Measurements from ENCODE around the gene CD44.

The CD44 gene

DNA sequence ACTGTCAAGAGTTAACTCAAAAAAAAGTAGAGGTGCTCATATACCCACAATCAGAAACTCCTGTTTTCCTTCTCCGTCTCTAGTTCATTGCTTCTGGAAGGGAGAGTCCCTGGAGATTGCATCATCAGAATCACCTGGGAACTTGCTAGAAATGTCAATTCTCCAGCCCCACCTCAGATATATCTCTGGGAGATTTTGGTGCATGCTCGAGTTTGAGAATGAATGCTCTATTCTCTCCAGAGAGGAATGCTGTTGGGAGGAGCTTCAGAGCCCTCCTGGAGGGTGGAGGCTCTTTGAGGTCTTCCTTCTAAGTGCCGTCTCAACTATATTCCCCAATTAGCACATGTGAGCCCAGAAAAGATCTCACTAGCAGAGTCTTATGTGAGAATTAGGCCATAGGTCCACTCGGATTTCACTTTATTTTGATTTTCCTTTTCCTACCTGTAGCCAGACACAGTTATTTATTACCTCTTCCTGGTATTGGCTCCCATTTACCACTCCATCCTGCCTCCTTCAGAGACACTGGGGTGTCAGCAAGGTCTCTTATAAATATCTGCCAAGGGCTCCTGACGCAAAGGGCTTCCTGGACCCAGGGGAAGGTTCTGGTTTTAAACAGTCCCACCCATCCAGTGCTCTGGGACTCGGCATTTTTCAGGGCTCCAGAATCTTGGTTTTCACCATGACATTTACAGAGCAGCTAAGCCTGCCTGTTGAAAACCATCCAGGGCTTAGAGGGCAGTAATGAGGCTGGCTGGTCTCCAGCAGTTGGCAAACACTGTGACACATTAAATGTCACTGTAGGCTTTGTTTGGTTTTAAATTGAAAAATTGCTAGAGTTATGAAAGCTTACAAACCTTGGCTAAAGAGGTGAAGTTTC is 136.2 kb downstream of the CD44 start:
- no peaks in the 10 kb centered on the region for H3K27me3 ChIP-seq (ENCODE audit: control insufficient read depth, insufficient read depth, low read length)
- H3K4me1 ChIP-seq (ENCODE audit: control insufficient read depth, insufficient read depth, low read length), result no peaks in the 10 kb centered on the region
- no peaks in the 10 kb centered on the region for H3K36me3 ChIP-seq (ENCODE audit: control insufficient read depth, insufficient read depth, low read length)
- H3K4me3 ChIP-seq (ENCODE audit: low read length), result no peak overlapping the region
- WGBS (ENCODE audit: insufficient coverage, insufficient read length), result no CpG with 5 or more reads among the region's 6 CpGs
- no peaks in the 10 kb centered on the region for H3K9me3 ChIP-seq (ENCODE audit: control insufficient read depth, insufficient read depth, low read length)
- no peak overlapping the region for H3K27ac ChIP-seq (ENCODE audit: low read length)
- DNase-seq (ENCODE audit: low read depth, low spot score), result no peak

DNA sequence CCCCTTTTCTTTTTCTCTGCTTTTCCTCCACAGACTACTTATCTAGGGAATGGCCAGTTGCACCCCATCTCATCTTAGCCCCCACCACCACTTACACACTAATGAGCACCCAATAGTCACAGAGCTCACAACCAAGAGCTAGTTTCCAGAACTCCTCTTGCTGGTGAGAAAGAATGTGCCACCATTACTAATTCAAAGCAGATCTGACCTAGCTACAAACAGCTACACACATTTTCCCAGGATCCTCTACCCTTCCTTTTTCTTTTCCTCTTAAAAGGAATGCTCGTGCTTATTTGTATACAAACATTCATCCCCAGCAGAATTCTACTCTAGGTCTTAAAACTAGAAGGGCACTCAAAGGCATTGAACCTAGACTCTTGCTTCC is 136.8 kb downstream of the CD44 start:
- no peak overlapping the region for H3K27ac ChIP-seq (ENCODE audit: low read length)
- no peak for DNase-seq (ENCODE audit: low read depth, low spot score)
- no peaks in the 10 kb centered on the region for H3K9me3 ChIP-seq (ENCODE audit: control insufficient read depth, insufficient read depth, low read length)
- no peaks in the 10 kb centered on the region for H3K36me3 ChIP-seq (ENCODE audit: control insufficient read depth, insufficient read depth, low read length)
- WGBS (ENCODE audit: insufficient coverage, insufficient read length), result no CpG with 5 or more reads among the region's 1 CpG
- no peak overlapping the region for H3K4me3 ChIP-seq (ENCODE audit: low read length)
- H3K27me3 ChIP-seq (ENCODE audit: control insufficient read depth, insufficient read depth, low read length), result no peaks in the 10 kb centered on the region
- H3K4me1 ChIP-seq (ENCODE audit: control insufficient read depth, insufficient read depth, low read length), result no peaks in the 10 kb centered on the region

GRCh38 chr11:35276396-35277145 is 137.6 kb downstream of the CD44 start:
- no CpG with 5 or more reads among the region's 2 CpGs for WGBS (ENCODE audit: insufficient coverage, insufficient read length)
- no peaks in the 10 kb centered on the region for H3K9me3 ChIP-seq (ENCODE audit: control insufficient read depth, insufficient read depth, low read length)
- no peak for DNase-seq (ENCODE audit: low read depth, low spot score)
- H3K27me3 ChIP-seq (ENCODE audit: control insufficient read depth, insufficient read depth, low read length), result no peaks in the 10 kb centered on the region
- H3K36me3 ChIP-seq (ENCODE audit: control insufficient read depth, insufficient read depth, low read length), result no peaks in the 10 kb centered on the region
- H3K27ac ChIP-seq (ENCODE audit: low read length), result no peak overlapping the region
- H3K4me1 ChIP-seq (ENCODE audit: control insufficient read depth, insufficient read depth, low read length), result no peaks in the 10 kb centered on the region
- no peak overlapping the region for H3K4me3 ChIP-seq (ENCODE audit: low read length)

- H3K9me3 ChIP-seq (ENCODE audit: control insufficient read depth, insufficient read depth, low read length), result no peaks in the 10 kb centered on the region
- no peak for DNase-seq (ENCODE audit: low read depth, low spot score)
- no peak overlapping the region for H3K4me3 ChIP-seq (ENCODE audit: low read length)
- H3K27ac ChIP-seq (ENCODE audit: low read length), result no peak overlapping the region
- no peaks in the 10 kb centered on the region for H3K36me3 ChIP-seq (ENCODE audit: control insufficient read depth, insufficient read depth, low read length)
- no CpG with 5 or more reads among the region's 2 CpGs for whole genome bisulfite sequencing (ENCODE audit: insufficient coverage, insufficient read length)
- no peaks in the 10 kb centered on the region for H3K27me3 ChIP-seq (ENCODE audit: control insufficient read depth, insufficient read depth, low read length)
- no peaks in the 10 kb centered on the region for H3K4me1 ChIP-seq (ENCODE audit: control insufficient read depth, insufficient read depth, low read length)
Measured at GRCh38 chr11:35277827-35278226, 138.9 kb downstream of the CD44 start.

- WGBS (ENCODE audit: insufficient coverage, insufficient read length), result no CpG with 5 or more reads among the region's 7 CpGs
- DNase-seq (ENCODE audit: low read depth, low spot score), result no peak
- H3K36me3 ChIP-seq (ENCODE audit: control insufficient read depth, insufficient read depth, low read length), result no peaks in the 10 kb centered on the region
- no peak overlapping the region for H3K4me3 ChIP-seq (ENCODE audit: low read length)
- no peak overlapping the region for H3K27ac ChIP-seq (ENCODE audit: low read length)
- no peaks in the 10 kb centered on the region for H3K9me3 ChIP-seq (ENCODE audit: control insufficient read depth, insufficient read depth, low read length)
- H3K4me1 ChIP-seq (ENCODE audit: control insufficient read depth, insufficient read depth, low read length), result no peaks in the 10 kb centered on the region
- H3K27me3 ChIP-seq (ENCODE audit: control insufficient read depth, insufficient read depth, low read length), result no peaks in the 10 kb centered on the region
Measured at GRCh38 chr11:35280727-35281126, 141.8 kb downstream of the CD44 start.

DNA sequence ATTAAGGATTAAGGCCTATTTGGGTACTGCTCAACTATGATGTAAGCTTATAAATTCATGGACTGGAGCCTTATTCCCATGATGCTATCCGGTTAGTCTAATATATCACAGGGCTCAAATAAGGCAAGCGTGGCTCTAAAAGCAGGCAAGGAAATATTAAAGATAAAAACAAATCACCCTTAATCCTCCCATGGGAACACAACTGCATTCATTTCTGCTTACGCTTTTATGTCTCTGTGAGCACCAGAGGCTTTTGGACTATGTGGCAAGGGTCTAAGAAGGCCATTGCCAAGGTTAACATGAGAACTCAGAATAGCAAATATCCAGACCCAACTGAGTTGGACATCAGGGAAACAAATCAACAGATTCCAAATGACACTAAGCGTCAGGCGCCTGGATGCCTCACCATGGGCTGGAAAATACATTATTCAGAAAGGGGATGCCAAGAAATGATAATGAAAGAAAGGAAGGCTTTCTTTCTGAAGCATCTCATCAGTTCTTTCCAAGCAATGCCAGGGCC is 142.3 kb downstream of the CD44 start:
- H3K27me3 ChIP-seq (ENCODE audit: control insufficient read depth, insufficient read depth, low read length), result no peaks in the 10 kb centered on the region
- no peaks in the 10 kb centered on the region for H3K9me3 ChIP-seq (ENCODE audit: control insufficient read depth, insufficient read depth, low read length)
- no peak for DNase-seq (ENCODE audit: low read depth, low spot score)
- H3K27ac ChIP-seq (ENCODE audit: low read length), result no peak overlapping the region
- no peaks in the 10 kb centered on the region for H3K36me3 ChIP-seq (ENCODE audit: control insufficient read depth, insufficient read depth, low read length)
- no CpG with 5 or more reads among the region's 5 CpGs for whole genome bisulfite sequencing (ENCODE audit: insufficient coverage, insufficient read length)
- H3K4me1 ChIP-seq (ENCODE audit: control insufficient read depth, insufficient read depth, low read length), result no peaks in the 10 kb centered on the region
- H3K4me3 ChIP-seq (ENCODE audit: low read length), result no peak overlapping the region

All from iPS DF 6.9 (cell line).